Measurements from ENCODE around the gene SCAMP2. TPM values are rescaled to one million over a fixed set of nuclear protein-coding genes. Genes with fewer than 3 reads are reported as not detected.

Gene SCAMP2
- total and polyA plus RNA-seq, 2 experiments from 2014 or later = 34.7 to 51.3 TPM

DNA sequence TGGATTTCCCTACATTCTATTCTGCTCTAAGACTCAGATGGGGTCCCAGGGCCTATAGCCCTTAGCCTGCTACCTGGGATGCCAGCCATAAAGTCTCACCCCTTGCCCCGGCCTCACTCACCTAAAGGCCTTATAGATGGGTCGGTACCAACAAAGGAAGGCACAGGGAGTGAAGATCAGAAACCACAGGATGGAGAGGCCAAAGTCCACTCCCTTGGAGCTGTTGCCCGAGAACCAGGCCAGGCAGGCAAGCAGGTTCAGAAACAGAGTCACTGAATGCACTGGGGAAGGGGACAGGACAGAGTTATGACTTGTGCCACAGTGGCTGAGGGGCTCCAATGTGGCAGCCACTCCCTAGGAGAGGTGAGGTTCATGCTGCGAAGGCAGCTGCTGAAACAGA, 22.8 kb downstream of the SCAMP2 start:
- H4K20me1 ChIP-seq (replicated peaks; ENCODE audit: insufficient read depth) = no peaks in the 10 kb centered on the region
- H3K4me1 ChIP-seq (ENCODE audit: insufficient read depth) = no peaks in the 10 kb centered on the region
- Mint-ChIP-seq H3K27me3 (ENCODE audit: insufficient read depth, low read depth, poor library complexity) (peaks cover 8% of the 10 kb centered on the region), H3K4me1 (no peaks in the 10 kb centered on the region), H3K27ac (no peak overlapping the region), H3K36me3 (ENCODE audit: low read depth) (peaks cover 28% of the 10 kb centered on the region), H3K9me3 (no peaks in the 10 kb centered on the region), H3K4me3 (no peak overlapping the region)
- H3K9me2 ChIP-seq (ENCODE audit: insufficient read depth) = no peaks in the 10 kb centered on the region
- TF ChIP-seq ZNF114 (CRISPR knock-in tag; IDR thresholded peaks at IDR 0.05) (no peak), STAT1 (IDR thresholded peaks at IDR 0.05; ENCODE audit: unreplicated experiment) (no peak), NANOG (IDR thresholded peaks at IDR 0.05; ENCODE audit: borderline replicate concordance) (no peak), ZNF331 (CRISPR knock-in tag; IDR thresholded peaks at IDR 0.05; ENCODE audit: low read depth) (no peak), EZH2 (IDR thresholded peaks at IDR 0.05; ENCODE audit: low read depth, unreplicated experiment) (no peak), EZH2phosphoT487 (IDR thresholded peaks at IDR 0.05; ENCODE audit: unreplicated experiment) (no peak), JUNB (IDR thresholded peaks at IDR 0.05; ENCODE audit: unreplicated experiment) (no peak), POLR2AphosphoS5 (IDR thresholded peaks at IDR 0.05; ENCODE audit: low read depth) (no peak)
- TF ChIP-seq, protein P1, sequence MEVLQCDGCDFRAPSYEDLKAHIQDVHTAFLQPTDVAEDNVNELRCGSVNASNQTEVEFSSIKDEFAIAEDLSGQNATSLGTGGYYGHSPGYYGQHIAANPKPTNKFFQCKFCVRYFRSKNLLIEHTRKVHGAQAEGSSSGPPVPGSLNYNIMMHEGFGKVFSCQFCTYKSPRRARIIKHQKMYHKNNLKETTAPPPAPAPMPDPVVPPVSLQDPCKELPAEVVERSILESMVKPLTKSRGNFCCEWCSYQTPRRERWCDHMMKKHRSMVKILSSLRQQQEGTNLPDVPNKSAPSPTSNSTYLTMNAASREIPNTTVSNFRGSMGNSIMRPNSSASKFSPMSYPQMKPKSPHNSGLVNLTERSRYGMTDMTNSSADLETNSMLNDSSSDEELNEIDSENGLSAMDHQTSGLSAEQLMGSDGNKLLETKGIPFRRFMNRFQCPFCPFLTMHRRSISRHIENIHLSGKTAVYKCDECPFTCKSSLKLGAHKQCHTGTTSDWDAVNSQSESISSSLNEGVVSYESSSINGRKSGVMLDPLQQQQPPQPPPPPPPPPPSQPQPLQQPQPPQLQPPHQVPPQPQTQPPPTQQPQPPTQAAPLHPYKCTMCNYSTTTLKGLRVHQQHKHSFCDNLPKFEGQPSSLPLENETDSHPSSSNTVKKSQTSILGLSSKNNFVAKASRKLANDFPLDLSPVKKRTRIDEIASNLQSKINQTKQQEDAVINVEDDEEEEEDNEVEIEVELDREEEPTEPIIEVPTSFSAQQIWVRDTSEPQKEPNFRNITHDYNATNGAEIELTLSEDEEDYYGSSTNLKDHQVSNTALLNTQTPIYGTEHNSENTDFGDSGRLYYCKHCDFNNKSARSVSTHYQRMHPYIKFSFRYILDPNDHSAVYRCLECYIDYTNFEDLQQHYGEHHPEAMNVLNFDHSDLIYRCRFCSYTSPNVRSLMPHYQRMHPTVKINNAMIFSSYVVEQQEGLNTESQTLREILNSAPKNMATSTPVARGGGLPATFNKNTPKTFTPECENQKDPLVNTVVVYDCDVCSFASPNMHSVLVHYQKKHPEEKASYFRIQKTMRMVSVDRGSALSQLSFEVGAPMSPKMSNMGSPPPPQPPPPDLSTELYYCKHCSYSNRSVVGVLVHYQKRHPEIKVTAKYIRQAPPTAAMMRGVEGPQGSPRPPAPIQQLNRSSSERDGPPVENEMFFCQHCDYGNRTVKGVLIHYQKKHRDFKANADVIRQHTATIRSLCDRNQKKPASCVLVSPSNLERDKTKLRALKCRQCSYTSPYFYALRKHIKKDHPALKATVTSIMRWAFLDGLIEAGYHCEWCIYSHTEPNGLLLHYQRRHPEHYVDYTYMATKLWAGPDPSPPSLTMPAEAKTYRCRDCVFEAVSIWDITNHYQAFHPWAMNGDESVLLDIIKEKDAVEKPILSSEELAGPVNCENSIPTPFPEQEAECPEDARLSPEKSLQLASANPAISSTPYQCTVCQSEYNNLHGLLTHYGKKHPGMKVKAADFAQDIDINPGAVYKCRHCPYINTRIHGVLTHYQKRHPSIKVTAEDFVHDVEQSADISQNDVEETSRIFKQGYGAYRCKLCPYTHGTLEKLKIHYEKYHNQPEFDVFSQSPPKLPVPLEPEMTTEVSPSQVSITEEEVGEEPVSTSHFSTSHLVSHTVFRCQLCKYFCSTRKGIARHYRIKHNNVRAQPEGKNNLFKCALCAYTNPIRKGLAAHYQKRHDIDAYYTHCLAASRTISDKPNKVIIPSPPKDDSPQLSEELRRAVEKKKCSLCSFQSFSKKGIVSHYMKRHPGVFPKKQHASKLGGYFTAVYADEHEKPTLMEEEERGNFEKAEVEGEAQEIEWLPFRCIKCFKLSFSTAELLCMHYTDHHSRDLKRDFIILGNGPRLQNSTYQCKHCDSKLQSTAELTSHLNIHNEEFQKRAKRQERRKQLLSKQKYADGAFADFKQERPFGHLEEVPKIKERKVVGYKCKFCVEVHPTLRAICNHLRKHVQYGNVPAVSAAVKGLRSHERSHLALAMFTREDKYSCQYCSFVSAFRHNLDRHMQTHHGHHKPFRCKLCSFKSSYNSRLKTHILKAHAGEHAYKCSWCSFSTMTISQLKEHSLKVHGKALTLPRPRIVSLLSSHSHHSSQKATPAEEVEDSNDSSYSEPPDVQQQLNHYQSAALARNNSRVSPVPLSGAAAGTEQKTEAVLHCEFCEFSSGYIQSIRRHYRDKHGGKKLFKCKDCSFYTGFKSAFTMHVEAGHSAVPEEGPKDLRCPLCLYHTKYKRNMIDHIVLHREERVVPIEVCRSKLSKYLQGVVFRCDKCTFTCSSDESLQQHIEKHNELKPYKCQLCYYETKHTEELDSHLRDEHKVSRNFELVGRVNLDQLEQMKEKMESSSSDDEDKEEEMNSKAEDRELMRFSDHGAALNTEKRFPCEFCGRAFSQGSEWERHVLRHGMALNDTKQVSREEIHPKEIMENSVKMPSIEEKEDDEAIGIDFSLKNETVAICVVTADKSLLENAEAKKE (CRISPR knock-in tag; IDR thresholded peaks at IDR 0.05) = no peak
- no peak overlapping the region for H3K27ac ChIP-seq (ENCODE audit: low read depth)
- ATAC-seq (no peak), DNase-seq (ENCODE audit: low spot score) (no peak)
- no peaks in the 10 kb centered on the region for H3K79me2 ChIP-seq (replicated peaks; ENCODE audit: insufficient read depth)
- no peaks in the 10 kb centered on the region for H3K36me3 ChIP-seq (ENCODE audit: insufficient read depth)
- no peaks in the 10 kb centered on the region for H3K27me3 ChIP-seq (ENCODE audit: insufficient read depth)
- H3F3A ChIP-seq (replicated peaks; ENCODE audit: low read depth) = no peaks in the 10 kb centered on the region
- no peak overlapping the region for H3K4me3 ChIP-seq
- H3K4me2 ChIP-seq = no peak overlapping the region
- no peak overlapping the region for H2AFZ ChIP-seq

Measured in GM23338 (cell line).